IMR-90 (cell line): ENCODE measurements around the gene BRSK1. TPM values are rescaled to one million over a fixed set of nuclear protein-coding genes. Genes with fewer than 3 reads are reported as not detected.

Experiments
- ATAC-seq: fragments of 200-7000 bp; cut with Tn5 transposase; 2 replicates; pipeline ENCODE4 v1.9.1; 2020; ENCODE audit warnings: low read depth, mild to moderate bottlenecking, moderate library complexity
- BruUV-seq: library from RNA; stranded (reverse); fragments of 400-500 nt; replicated peaks from 2 replicates; lab custom pipeline; 2021; lab: Mats Ljungman, UMichigan
- CTCF ChIA-PET: fragments of 300-600 bp; formaldehyde crosslinking; extraction: SDS; loops from one replicate; lab custom pipeline; 2021; ENCODE audit warnings: antibody characterized with exemption; lab: Yijun Ruan, JAX
- POLR2A ChIA-PET: fragments of 300-600 bp; sonication (Branson Sonifier 250); formaldehyde crosslinking; loops from one replicate; lab custom pipeline; 2022; ENCODE audit warnings: antibody characterized with exemption; ENCODE audit not compliant: unreplicated experiment; lab: Charles Lee
- DNase-seq: peaks from one replicate; pipeline ENCODE4 v3.0.0; 2013
- H2AFZ ChIP-seq: replicated peaks from 2 replicates; pipeline ENCODE3; 2013; ENCODE audit warnings: low read length, mild to moderate bottlenecking; ENCODE audit not compliant: poor library complexity
- H2AK5ac ChIP-seq: 2 replicates; pipeline ENCODE4 v1.6.1; 2013; ENCODE audit warnings: low read depth, low read length, inconsistent platforms
- H2AK9ac ChIP-seq: replicated peaks from 2 replicates; pipeline ENCODE3; 2013; ENCODE audit warnings: mild to moderate bottlenecking, low read depth, low read length, moderate library complexity; ENCODE audit not compliant: poor library complexity
- H2BK120ac ChIP-seq: 2 replicates; pipeline ENCODE4 v1.6.1; 2013; ENCODE audit warnings: low read depth, low read length, inconsistent platforms
- H2BK15ac ChIP-seq: 3 replicates; pipeline ENCODE4 v1.6.1; 2013; ENCODE audit warnings: low read depth, low read length, inconsistent platforms
- H2BK20ac ChIP-seq: 2 replicates; pipeline ENCODE4 v1.6.1; 2013; ENCODE audit warnings: low read depth, mild to moderate bottlenecking, inconsistent platforms, low read length, moderate library complexity
- H2BK5ac ChIP-seq: 2 replicates; pipeline ENCODE4 v1.6.1; 2013; ENCODE audit warnings: mild to moderate bottlenecking, low read depth, low read length, inconsistent platforms; ENCODE audit not compliant: poor library complexity, severe bottlenecking
- H3K14ac ChIP-seq: replicated peaks from 2 replicates; pipeline ENCODE4 v1.6.1; 2013; ENCODE audit warnings: low read depth, low read length, inconsistent platforms
- H3K18ac ChIP-seq: 2 replicates; pipeline ENCODE4 v1.6.1; 2013; ENCODE audit warnings: low read depth, low read length, control low read depth
- H3K23ac ChIP-seq: 2 replicates; pipeline ENCODE4 v1.6.1; 2013; ENCODE audit warnings: low read depth, low read length, inconsistent platforms
- H3K27ac ChIP-seq: 2 replicates; pipeline ENCODE4 v1.5.1; 2013; ENCODE audit warnings: mild to moderate bottlenecking, control low read depth, low read length; ENCODE audit not compliant: insufficient read depth
- H3K27me3 ChIP-seq: 2 replicates; pipeline ENCODE4 v1.6.1; 2013; ENCODE audit warnings: low read length; ENCODE audit not compliant: control insufficient read depth, insufficient read depth
- H3K36me3 ChIP-seq: 2 replicates; pipeline ENCODE4 v1.6.1; 2013; ENCODE audit warnings: low read length, mixed read lengths; ENCODE audit not compliant: control insufficient read depth, insufficient read depth
- H3K4ac ChIP-seq: 2 replicates; pipeline ENCODE4 v1.6.1; 2013; ENCODE audit warnings: low read depth, low read length, inconsistent platforms
- H3K4me1 ChIP-seq: 2 replicates; pipeline ENCODE4 v1.6.1; 2013; ENCODE audit warnings: low read length, mixed read lengths; ENCODE audit not compliant: control insufficient read depth, insufficient read depth
- H3K4me2 ChIP-seq: 2 replicates; pipeline ENCODE4 v1.6.1; 2013; ENCODE audit warnings: low read depth, mild to moderate bottlenecking, control low read depth, low read length, moderate library complexity
- H3K4me3 ChIP-seq: 2 replicates; pipeline ENCODE4 v1.5.1; 2013; ENCODE audit warnings: low read depth, mild to moderate bottlenecking, control low read depth, low read length, moderate library complexity; ENCODE audit not compliant: insufficient read depth
- H3K56ac ChIP-seq: 2 replicates; pipeline ENCODE4 v1.6.1; 2013; ENCODE audit warnings: low read length, inconsistent platforms; ENCODE audit not compliant: insufficient read depth; ENCODE audit errors: extremely low read depth
- H3K79me1 ChIP-seq, 2 experiments: 2 replicates each; pipeline ENCODE4 v1.6.1; 2013; ENCODE audit warnings: low read length in 2 of 2, inconsistent platforms in 1 of 2, low read depth in 1 of 2
- H3K9ac ChIP-seq: 2 replicates; pipeline ENCODE4 v1.6.1; 2013; ENCODE audit warnings: low read depth, low read length, control low read depth
- H3K9me1 ChIP-seq: 2 replicates; pipeline ENCODE4 v1.6.1; 2013; ENCODE audit warnings: low read length, inconsistent platforms; ENCODE audit not compliant: insufficient read depth
- H3K9me3 ChIP-seq: 2 replicates; pipeline ENCODE4 v1.6.1; 2013; ENCODE audit warnings: low read length; ENCODE audit not compliant: control insufficient read depth, insufficient read depth
- H4K20me1 ChIP-seq: 2 replicates; pipeline ENCODE4 v1.6.1; 2013; ENCODE audit warnings: low read length, inconsistent platforms; ENCODE audit not compliant: insufficient read depth
- H4K5ac ChIP-seq: 2 replicates; pipeline ENCODE4 v1.6.1; 2013; ENCODE audit warnings: mild to moderate bottlenecking, low read depth, low read length, control low read depth
- H4K8ac ChIP-seq, 2 experiments: 2 replicates each; pipeline ENCODE4 v1.6.1; 2013; ENCODE audit warnings: low read depth in 2 of 2, low read length in 2 of 2, control low read depth in 1 of 2, inconsistent platforms in 1 of 2
- H4K91ac ChIP-seq: 2 replicates; pipeline ENCODE4 v1.6.1; 2013; ENCODE audit warnings: low read depth, low read length, inconsistent platforms; ENCODE audit not compliant: insufficient read depth
- MAFK ChIP-seq: IDR thresholded peaks from 2 replicates; pipeline ENCODE4 v1.6.1; 2012; ENCODE audit warnings: low read depth, low read length, improper control_type of control experiment
- RFX5 ChIP-seq: IDR thresholded peaks from 2 replicates; pipeline ENCODE4 v1.8.0; 2012; ENCODE audit warnings: low read depth, mild to moderate bottlenecking, low read length, moderate library complexity
- WGBS, 2 experiments: methylation state at CpG; one replicate each; pipeline versions ENCODE4 v1.1.5 to v1.1.7; 2013; ENCODE audit warnings: missing lambda C conversion rate in 2 of 2; ENCODE audit not compliant: insufficient read length in 1 of 2; ENCODE audit errors: extremely low coverage in 2 of 2; 5-methylcytosine and 5-hydroxymethylcytosine counted together
- dilution Hi-C: fragments of 300-500 bp; cut with HindIII; formaldehyde crosslinking; loops from one replicate; pipeline ENCODE4 v1.14.3; 2018; ENCODE audit warnings: low sequenced_read_pairs; ENCODE audit not compliant: unreplicated experiment
- in situ Hi-C: fragments of 300-500 bp; cut with MboI; formaldehyde crosslinking; loops from 3 replicates; pipeline ENCODE4 v1.14.3; 2019; ENCODE audit warnings: low sequenced_read_pairs, inconsistent platforms, mixed read lengths
- intact Hi-C: fragments of 100-400 bp; cut with micrococcal nuclease; formaldehyde crosslinking; loops from 2 replicates; pipeline ENCODE4 v1.10.0; 2022
- polyA plus RNA-seq, 3 experiments: library from polyadenylated mRNA; depleted of rRNA; stranded (reverse); fragments of >200 nt; gene quantifications; 2 replicates each; pipeline ENCODE4 v1.2.3, GENCODE V29; 2012; ENCODE audit warnings: low replicate concordance in 1 of 3
- total RNA-seq: library from RNA; depleted of rRNA; stranded (reverse); fragments of >200 nt; gene quantifications from 2 replicates; pipeline ENCODE4 v1.2.3, GENCODE V29; 2012

The BRSK1 gene
- total and polyA plus RNA-seq, 2 of the 4 experiments (the other 2 are of a cell fraction) = 2.5 to 22.3 TPM

GRCh38 chr19:55265173-55265572 is 18.6 kb upstream of the BRSK1 start:
- Histone ChIP-seq H3K18ac (no peak overlapping the region), H4K20me1 (peaks cover under 1% of the 10 kb centered on the region; the same call in 1 of the 2 replicates), H3K4me3 (no peak overlapping the region), H3K9me3 (no peaks in the 10 kb centered on the region), H2AK5ac (no peak overlapping the region), H2BK5ac (no peak overlapping the region), H2BK15ac (no peak overlapping the region), H3K23ac (no peak overlapping the region), H3K79me1 (peaks cover 0 to 22% of the 10 kb centered on the region in 2 experiments; a peak in 3 of 4 replicates), H3K56ac (no peak overlapping the region; the same call in 1 of the 2 replicates), H2AK9ac (no peak overlapping the region), H2AFZ (no peak overlapping the region), H3K9me1 (peaks cover 4% of the 10 kb centered on the region; the same call in 1 of the 2 replicates), H4K5ac (no peak overlapping the region), H3K9ac (no peak overlapping the region), H2BK120ac (no peak overlapping the region), H3K27ac (no peak overlapping the region), H3K4me2 (no peak overlapping the region), H4K91ac (no peak overlapping the region), H4K8ac (no peak overlapping the region), H3K27me3 (no peaks in the 10 kb centered on the region), H2BK20ac (no peak overlapping the region), H3K36me3 (peaks cover 5% of the 10 kb centered on the region), H3K4me1 (no peaks in the 10 kb centered on the region), H3K14ac (no peak overlapping the region), H3K4ac (no peak overlapping the region)
- CTCF ChIA-PET = no interaction called here
- dilution Hi-C loops (no loop called here), in situ Hi-C loops (no loop called here), intact Hi-C loops (no loop called here)
- no peak for ATAC-seq
- WGBS, 2 experiments = 100% methylated on average over 10 of the region's 16 CpGs; no CpG with 5 or more reads in 1 of the 2 experiments
- TF ChIP-seq MAFK (no peak), RFX5 (no peak)
- no peak for DNase-seq
- no TSS peak for BruUV-seq
- POLR2A ChIA-PET = interaction anchor here (0.6 kb wide), 1 partner anchor 142 kb away, joined by 9 read pairs; the partner anchor contains the start of gene UBE2S
